HG03103 (cell line): ENCODE measurements around the gene HSPA9.

ENCODE experiments used
- ATAC-seq: cut with Tn5 transposase; IDR thresholded peaks from one replicate; pipeline ENCODE4 v1.9.1; 2021; ENCODE audit warnings: low read depth; ENCODE audit not compliant: unreplicated experiment

HSPA9 gene

GRCh38 chr5:138596105-138596881 is 21.1 kb upstream of the HSPA9 start:
- no peak for ATAC-seq

GRCh38 chr5:138595180-138595795 is 20.1 kb upstream of the HSPA9 start:
- ATAC-seq: no peak

- no peak for ATAC-seq
These were observed 19.3 kb upstream of the HSPA9 start for GRCh38 chr5:138594305-138595058.

GRCh38 chr5:138588013-138588788 is 13.0 kb upstream of the HSPA9 start:
- no peak for ATAC-seq

GRCh38 chr5:138585157-138585556 is 10.0 kb upstream of the HSPA9 start:
- no peak for ATAC-seq

GRCh38 chr5:138583984-138584637 is 8.9 kb upstream of the HSPA9 start:
- no peak for ATAC-seq

GRCh38 chr5:138582959-138583358 is 7.8 kb upstream of the HSPA9 start:
- ATAC-seq: no peak

- ATAC-seq: no peak
These were observed 5.6 kb upstream of the HSPA9 start for GRCh38 chr5:138580777-138581176.

GRCh38 chr5:138580001-138580400 is 4.8 kb upstream of the HSPA9 start:
- ATAC-seq: no peak

- no peak for ATAC-seq
These were observed 4.3 kb upstream of the HSPA9 start for GRCh38 chr5:138579517-138579863.

- no peak for ATAC-seq
These were observed 2.3 kb upstream of the HSPA9 start for GRCh38 chr5:138577452-138577851.

GRCh38 chr5:138574744-138575193 is 432 bp downstream of the HSPA9 start:
- ATAC-seq: no peak

- no peak for ATAC-seq
These were observed 1.1 kb downstream of the HSPA9 start for GRCh38 chr5:138573949-138574670.

- ATAC-seq: no peak
These were observed 2.0 kb downstream of the HSPA9 start for GRCh38 chr5:138573223-138573622.

GRCh38 chr5:138570871-138571270 is 4.3 kb downstream of the HSPA9 start:
- ATAC-seq: no peak

- ATAC-seq: no peak
These were observed 5.4 kb downstream of the HSPA9 start for GRCh38 chr5:138569782-138570181.

GRCh38 chr5:138568061-138568824 is 7.0 kb downstream of the HSPA9 start:
- no peak for ATAC-seq

GRCh38 chr5:138566792-138567191 is 8.4 kb downstream of the HSPA9 start:
- no peak for ATAC-seq
